ENCODE results near the gene PCDH15.

PCDH15 gene

GRCh38 chr10:54081950-54082349 lies 719.1 kb downstream of the PCDH15 start:
- Histone ChIP-seq H3F3A (ENCODE audit: insufficient read depth, low read length) (no peaks in the 10 kb centered on the region), H3K9ac (ENCODE audit: low read length) (no peak overlapping the region), H3K9me2 (replicated peaks; ENCODE audit: insufficient read depth, low read length) (no peaks in the 10 kb centered on the region), H3K27me3 (replicated peaks; ENCODE audit: insufficient read depth, low read length) (no peaks in the 10 kb centered on the region), H3K4me1 (ENCODE audit: low read length) (no peaks in the 10 kb centered on the region), H3K9me3 (replicated peaks; ENCODE audit: insufficient read depth, low read length) (no peaks in the 10 kb centered on the region), H2AFZ (ENCODE audit: low read length) (no peak overlapping the region), H3K4me3 (ENCODE audit: low read length) (no peak overlapping the region), H3K79me2 (ENCODE audit: low read length) (no peaks in the 10 kb centered on the region), H4K20me1 (ENCODE audit: insufficient read depth, low read length) (no peaks in the 10 kb centered on the region), H3K27ac (ENCODE audit: low read length) (no peak overlapping the region), H3K36me3 (replicated peaks; ENCODE audit: insufficient read depth, low read length) (no peaks in the 10 kb centered on the region), H3K4me2 (ENCODE audit: low read depth, low read length) (no peak overlapping the region)
- no peak for TF ChIP-seq CTCF (IDR thresholded peaks at IDR 0.05; ENCODE audit: low read length)
- TF ChIP-seq EZH2 (optimal IDR thresholded peaks at IDR 0.05; ENCODE audit: low read depth, low read length): no peak
- TF ChIP-seq EZH2phosphoT487 (IDR thresholded peaks at IDR 0.05; ENCODE audit: low read length): no peak
- DNase-seq: no peak

GRCh38 chr10:54067361-54067760 lies 733.7 kb downstream of the PCDH15 start:
- TF ChIP-seq EZH2phosphoT487 (IDR thresholded peaks at IDR 0.05; ENCODE audit: low read length): no peak
- no peak for TF ChIP-seq EZH2 (optimal IDR thresholded peaks at IDR 0.05; ENCODE audit: low read depth, low read length)
- no peak for TF ChIP-seq CTCF (IDR thresholded peaks at IDR 0.05; ENCODE audit: low read length)
- DNase-seq: no peak
- Histone ChIP-seq H2AFZ (ENCODE audit: low read length) (no peak overlapping the region), H3F3A (ENCODE audit: insufficient read depth, low read length) (no peaks in the 10 kb centered on the region), H3K27ac (ENCODE audit: low read length) (no peak overlapping the region), H3K9me3 (replicated peaks; ENCODE audit: insufficient read depth, low read length) (no peaks in the 10 kb centered on the region), H4K20me1 (ENCODE audit: insufficient read depth, low read length) (no peaks in the 10 kb centered on the region), H3K4me3 (ENCODE audit: low read length) (no peak overlapping the region), H3K27me3 (replicated peaks; ENCODE audit: insufficient read depth, low read length) (no peaks in the 10 kb centered on the region), H3K79me2 (ENCODE audit: low read length) (no peaks in the 10 kb centered on the region), H3K36me3 (replicated peaks; ENCODE audit: insufficient read depth, low read length) (no peaks in the 10 kb centered on the region), H3K4me1 (ENCODE audit: low read length) (no peaks in the 10 kb centered on the region), H3K9ac (ENCODE audit: low read length) (no peak overlapping the region), H3K9me2 (replicated peaks; ENCODE audit: insufficient read depth, low read length) (no peaks in the 10 kb centered on the region), H3K4me2 (ENCODE audit: low read depth, low read length) (no peak overlapping the region)

- TF ChIP-seq EZH2 (optimal IDR thresholded peaks at IDR 0.05; ENCODE audit: low read depth, low read length): no peak
- no peak for TF ChIP-seq CTCF (IDR thresholded peaks at IDR 0.05; ENCODE audit: low read length)
- no peak for TF ChIP-seq EZH2phosphoT487 (IDR thresholded peaks at IDR 0.05; ENCODE audit: low read length)
- Histone ChIP-seq H3K79me2 (ENCODE audit: low read length) (no peaks in the 10 kb centered on the region), H3K4me1 (ENCODE audit: low read length) (no peaks in the 10 kb centered on the region), H3K4me3 (ENCODE audit: low read length) (no peak overlapping the region), H3K36me3 (replicated peaks; ENCODE audit: insufficient read depth, low read length) (no peaks in the 10 kb centered on the region), H3K9me2 (replicated peaks; ENCODE audit: insufficient read depth, low read length) (no peaks in the 10 kb centered on the region), H3K9ac (ENCODE audit: low read length) (no peak overlapping the region), H3F3A (ENCODE audit: insufficient read depth, low read length) (no peaks in the 10 kb centered on the region), H3K27ac (ENCODE audit: low read length) (no peak overlapping the region), H3K4me2 (ENCODE audit: low read depth, low read length) (no peak overlapping the region), H3K9me3 (replicated peaks; ENCODE audit: insufficient read depth, low read length) (no peaks in the 10 kb centered on the region), H3K27me3 (replicated peaks; ENCODE audit: insufficient read depth, low read length) (no peaks in the 10 kb centered on the region), H2AFZ (ENCODE audit: low read length) (no peak overlapping the region), H4K20me1 (ENCODE audit: insufficient read depth, low read length) (no peaks in the 10 kb centered on the region)
- DNase-seq: no peak
Measured at GRCh38 chr10:54066646-54067045, 734.4 kb downstream of the PCDH15 start.

All from MM.1S (cell line).